ENCODE data around the gene PRRC2A.

- TF ChIP-seq CTCF (IDR thresholded peaks at IDR 0.05; ENCODE audit: poor library complexity, severe bottlenecking): no peak
- TF ChIP-seq EP300 (conservative IDR thresholded peaks at IDR 0.05; ENCODE audit: poor library complexity, severe bottlenecking): no peak
- TF ChIP-seq TAF1 (IDR thresholded peaks at IDR 0.05; ENCODE audit: low read depth): no peak
- TF ChIP-seq POLR2AphosphoS5 (IDR thresholded peaks at IDR 0.05): no peak
- TF ChIP-seq RAD21 (conservative IDR thresholded peaks at IDR 0.05): no peak
Observed at GRCh38 chr6:31642798-31643570, 22.5 kb downstream of the PRRC2A start.

Data from neural cell (in vitro differentiated cells).